Left cardiac atrium (tissue), 4 donors: ENCODE results near the gene PRAMEF12. TPM values are rescaled to one million over a fixed set of nuclear protein-coding genes. Genes with fewer than 3 reads are reported as not detected.
"Not testable (repeated sequence)": the region's sequence is repeated elsewhere in the genome, so short reads cannot be mapped to it uniquely, and the experiment has no call there.

Experiments used
- ATAC-seq, 2 donors: fragments of 200-7000 bp; cut with Tn5 transposase; one replicate each; pipeline ENCODE4 v1.9.1; 2020; ENCODE audit warnings: mild to moderate bottlenecking in 2 of 2, moderate library complexity in 2 of 2
- DNase-seq: peaks from one replicate; pipeline ENCODE4 v3.0.0-alpha.2; 2020
- intact Hi-C, 2 donors: fragments of 100-400 bp; cut with DNase I; formaldehyde crosslinking; loops; one replicate each; pipeline versions ENCODE4 v1.14.1 to v1.15.1; 2022 to 2023
- long read RNA-seq: library from polyadenylated mRNA; unstranded; transcript quantifications from one replicate; pipeline ENCODE4 v2.0.0, GENCODE V29; 2021
- total RNA-seq, 2 donors: library from RNA; stranded (reverse); fragmentation: NEBNext Ultra II Directional; extraction: Animal tissue kit (Norgen Biotek cat#: 25700); gene quantifications; one replicate each; pipeline ENCODE4 v1.2.1, GENCODE V29; 2021
- donor health status: DM: no; HTN: yes; CAD: no.
- donor health status: DM: no; HTN: yes; CAD: no; lungs with severe emphysema.
- donor health status: DM: yes; HTN: yes; CAD: no.
- donor health status: Dilated cardiomyopathy.

The PRAMEF12 gene
- not detected for total RNA-seq
- long read RNA-seq = 0 reads

- no peak for ATAC-seq
- intact Hi-C loops = no loop called here
Observed at GRCh38 chr1:12773438-12773837, at the start of gene PRAMEF12. Gene PRAMEF12 (plus strand): TSS chr1:12773738. CDS start chr1:12774868, 1,130 bp downstream.

GRCh38 chr1:12728391-12728790, 45.1 kb upstream of the PRAMEF12 start:
- no peak for ATAC-seq
- no peak for DNase-seq
- intact Hi-C loops = no loop called here

More at GRCh38 chr1:12773438-12773837, at the start of gene PRAMEF12:
- DNase-seq = no peak

GRCh38 chr1:12730156-12730555, 43.4 kb upstream of the PRAMEF12 start:
- DNase-seq = no peak
- intact Hi-C loops = no loop called here
- ATAC-seq = no peak

- ATAC-seq, intact Hi-C loops, DNase-seq: not testable (repeated sequence)
Observed at GRCh38 chr1:12731084-12731483, 42.5 kb upstream of the PRAMEF12 start.

- DNase-seq (no peak), ATAC-seq (no peak)
- intact Hi-C loops = no loop called here
Observed at GRCh38 chr1:12734651-12735050, 38.9 kb upstream of the PRAMEF12 start.

- intact Hi-C loops = no loop called here
- ATAC-seq = no peak
- DNase-seq = no peak
Observed at GRCh38 chr1:12738934-12739333, 34.6 kb upstream of the PRAMEF12 start.

- ATAC-seq = no peak
- no peak for DNase-seq
- intact Hi-C loops = no loop called here
Observed at GRCh38 chr1:12739613-12740012, 33.9 kb upstream of the PRAMEF12 start.

- intact Hi-C loops = no loop called here
- ATAC-seq (no peak), DNase-seq (no peak)
Observed at GRCh38 chr1:12741946-12742345, 31.6 kb upstream of the PRAMEF12 start.

- ATAC-seq = no peak
Observed at GRCh38 chr1:12745126-12745991, 28.2 kb upstream of the PRAMEF12 start.

GRCh38 chr1:12745992-12746323, 27.6 kb upstream of the PRAMEF12 start, which contains the start of gene CFAP107:
Gene CFAP107 (plus strand): TSS chr1:12746200. CDS start chr1:12746431, 231 bp downstream.
- ATAC-seq = no peak

More at GRCh38 chr1:12745126-12745991, 28.2 kb upstream of the PRAMEF12 start:
- intact Hi-C loops = no loop called here
- DNase-seq = no peak

GRCh38 chr1:12748778-12749355, 24.7 kb upstream of the PRAMEF12 start:
- intact Hi-C loops = no loop called here
- DNase-seq (no peak), ATAC-seq (no peak)

More at GRCh38 chr1:12745992-12746323, 27.6 kb upstream of the PRAMEF12 start, which contains the start of gene CFAP107:
- DNase-seq = no peak
- intact Hi-C loops = no loop called here

GRCh38 chr1:12754738-12755137, 18.8 kb upstream of the PRAMEF12 start:
- intact Hi-C loops = no loop called here
- DNase-seq (no peak), ATAC-seq (no peak)

GRCh38 chr1:12756273-12756672, 17.3 kb upstream of the PRAMEF12 start:
- ATAC-seq = no peak
- intact Hi-C loops = no loop called here
- no peak for DNase-seq

- DNase-seq = no peak
- ATAC-seq = no peak
- intact Hi-C loops = no loop called here
Observed at GRCh38 chr1:12756768-12757413, 16.6 kb upstream of the PRAMEF12 start.

GRCh38 chr1:12757836-12758235, 15.7 kb upstream of the PRAMEF12 start:
- DNase-seq = no peak
- intact Hi-C loops = no loop called here
- ATAC-seq = no peak

- ATAC-seq (no peak), DNase-seq (no peak)
- intact Hi-C loops = no loop called here
Observed at GRCh38 chr1:12760256-12760795, 13.2 kb upstream of the PRAMEF12 start.

- intact Hi-C loops = no loop called here
- DNase-seq (no peak), ATAC-seq (no peak)
Observed at GRCh38 chr1:12761781-12762180, 11.8 kb upstream of the PRAMEF12 start.

- DNase-seq (no peak), ATAC-seq (no peak)
- intact Hi-C loops = no loop called here
Observed at GRCh38 chr1:12762766-12763165, 10.8 kb upstream of the PRAMEF12 start.

GRCh38 chr1:12763479-12763878, 10.1 kb upstream of the PRAMEF12 start:
- ATAC-seq (no peak), DNase-seq (no peak)
- intact Hi-C loops = no loop called here

GRCh38 chr1:12764016-12764415, 9.5 kb upstream of the PRAMEF12 start:
- DNase-seq = no peak
- intact Hi-C loops = no loop called here
- no peak for ATAC-seq
